Skeletal muscle satellite cell (primary cell): ENCODE data around the gene PTMS.
A peak's percentile ranks its signal among the peaks of the same experiment; 100 is the strongest.
"Not testable (repeated sequence)": the region's sequence is repeated elsewhere in the genome, so short reads cannot be mapped to it uniquely, and the experiment has no call there.

Source experiments
- H3K27me3 ChIP-seq: 2 replicates; pipeline ENCODE4 v1.7.0; 2013; ENCODE audit warnings: low read length; ENCODE audit not compliant: control insufficient read depth, insufficient read depth
- H3K36me3 ChIP-seq: 2 replicates; pipeline ENCODE4 v1.7.0; 2013; ENCODE audit warnings: mild to moderate bottlenecking, control low read depth, low read length; ENCODE audit not compliant: insufficient read depth
- H3K4me1 ChIP-seq: 2 replicates; pipeline ENCODE4 v1.7.0; 2013; ENCODE audit warnings: low read length; ENCODE audit not compliant: control insufficient read depth, insufficient read depth
- H3K4me2 ChIP-seq: 2 replicates; pipeline ENCODE4 v1.7.0; 2013; ENCODE audit warnings: mild to moderate bottlenecking, low read length
- H3K4me3 ChIP-seq: 2 replicates; pipeline ENCODE4 v1.7.0; 2013; ENCODE audit warnings: low read length
- H3K9ac ChIP-seq: 2 replicates; pipeline ENCODE4 v1.7.0; 2013; ENCODE audit warnings: mild to moderate bottlenecking, low read depth, low read length, moderate library complexity
- H3K9me3 ChIP-seq: replicated peaks from 2 replicates; pipeline ENCODE4 v1.7.0; 2013; ENCODE audit warnings: mild to moderate bottlenecking, control low read depth, low read length

The PTMS gene

GRCh38 chr12:6736754-6737153 lies 29.4 kb upstream of the PTMS start:
- H3K4me1 ChIP-seq = peaks cover 11% of the 10 kb centered on the region
- H3K27me3 ChIP-seq = no peaks in the 10 kb centered on the region

GRCh38 chr12:6742080-6742479 lies 24.1 kb upstream of the PTMS start:
- peaks cover 16% of the 10 kb centered on the region for H3K36me3 ChIP-seq
- not testable (repeated sequence) for H3K4me2 ChIP-seq, H3K9ac ChIP-seq, H3K4me3 ChIP-seq, H3K27me3 ChIP-seq, H3K9me3 ChIP-seq, H3K4me1 ChIP-seq

More at GRCh38 chr12:6736754-6737153, 29.4 kb upstream of the PTMS start:
- H3K4me2 ChIP-seq = no peak overlapping the region
- peaks cover 4% of the 10 kb centered on the region for H3K36me3 ChIP-seq
- H3K9ac ChIP-seq = no peak overlapping the region
- no peak overlapping the region for H3K4me3 ChIP-seq
- no peaks in the 10 kb centered on the region for H3K9me3 ChIP-seq

- Histone ChIP-seq H3K27me3 (no peaks in the 10 kb centered on the region), H3K4me2 (no peak overlapping the region), H3K9ac (no peak overlapping the region), H3K4me3 (no peak overlapping the region), H3K4me1 (no peaks in the 10 kb centered on the region), H3K36me3 (peaks cover 24% of the 10 kb centered on the region), H3K9me3 (no peaks in the 10 kb centered on the region)
Observed at GRCh38 chr12:6742834-6743233, 23.3 kb upstream of the PTMS start.

- not testable (repeated sequence) for H3K4me3 ChIP-seq, H3K9ac ChIP-seq, H3K27me3 ChIP-seq, H3K4me1 ChIP-seq, H3K4me2 ChIP-seq, H3K9me3 ChIP-seq
- peaks cover 28% of the 10 kb centered on the region for H3K36me3 ChIP-seq
Observed at GRCh38 chr12:6743300-6743699, 22.9 kb upstream of the PTMS start.

GRCh38 chr12:6745741-6746525 lies 20.2 kb upstream of the PTMS start:
- no peaks in the 10 kb centered on the region for H3K27me3 ChIP-seq
- no peak overlapping the region for H3K4me2 ChIP-seq
- peaks cover 52% of the 10 kb centered on the region for H3K36me3 ChIP-seq
- H3K9ac ChIP-seq = no peak overlapping the region
- no peak overlapping the region for H3K4me3 ChIP-seq
- H3K4me1 ChIP-seq = peaks cover 4% of the 10 kb centered on the region
- H3K9me3 ChIP-seq = no peaks in the 10 kb centered on the region

GRCh38 chr12:6747216-6747615 lies 18.9 kb upstream of the PTMS start:
- Histone ChIP-seq H3K9me3 (no peaks in the 10 kb centered on the region), H3K4me3 (no peak overlapping the region), H3K36me3 (peaks cover 64% of the 10 kb centered on the region), H3K4me2 (no peak overlapping the region), H3K4me1 (peaks cover 12% of the 10 kb centered on the region), H3K27me3 (no peaks in the 10 kb centered on the region), H3K9ac (no peak overlapping the region)

GRCh38 chr12:6748761-6749160 lies 17.4 kb upstream of the PTMS start:
- Histone ChIP-seq H3K27me3 (no peaks in the 10 kb centered on the region), H3K9me3 (no peaks in the 10 kb centered on the region), H3K36me3 (peaks cover 64% of the 10 kb centered on the region), H3K4me2 (no peak overlapping the region), H3K9ac (no peak overlapping the region), H3K4me3 (no peak overlapping the region), H3K4me1 (peaks cover 13% of the 10 kb centered on the region)

GRCh38 chr12:6750506-6750905 lies 15.7 kb upstream of the PTMS start:
- H3K27me3 ChIP-seq = no peaks in the 10 kb centered on the region
- no peak overlapping the region for H3K4me3 ChIP-seq
- H3K36me3 ChIP-seq = peaks cover 61% of the 10 kb centered on the region
- H3K9ac ChIP-seq = peak overlapping the region; percentile 14
- H3K4me1 ChIP-seq = peaks cover 15% of the 10 kb centered on the region
- no peak overlapping the region for H3K4me2 ChIP-seq
- no peaks in the 10 kb centered on the region for H3K9me3 ChIP-seq

- Histone ChIP-seq H3K36me3 (peaks cover 51% of the 10 kb centered on the region), H3K9me3 (no peaks in the 10 kb centered on the region), H3K4me3 (peak overlapping the region; percentile 96), H3K9ac (peak overlapping the region; percentile 95), H3K4me1 (peaks cover 15% of the 10 kb centered on the region), H3K27me3 (no peaks in the 10 kb centered on the region), H3K4me2 (peak overlapping the region; percentile 96)
Observed at GRCh38 chr12:6751767-6752166, 14.4 kb upstream of the PTMS start.

GRCh38 chr12:6752167-6752920 lies 13.8 kb upstream of the PTMS start:
- peaks cover 15% of the 10 kb centered on the region for H3K4me1 ChIP-seq
- H3K27me3 ChIP-seq = no peaks in the 10 kb centered on the region
- H3K9me3 ChIP-seq = no peaks in the 10 kb centered on the region
- peak overlapping the region; percentile 96 for H3K4me3 ChIP-seq
- peaks cover 45% of the 10 kb centered on the region for H3K36me3 ChIP-seq
- H3K4me2 ChIP-seq = peak overlapping the region; percentile 96
- H3K9ac ChIP-seq = peak overlapping the region; percentile 95

GRCh38 chr12:6752921-6753771 lies 13.0 kb upstream of the PTMS start, which contains the start of gene MLF2:
TSS of gene MLF2 (minus strand) at chr12:6753141. CDS start at chr12:6752334, 807 bp downstream.
- Histone ChIP-seq H3K27me3 (no peaks in the 10 kb centered on the region), H3K4me1 (peaks cover 15% of the 10 kb centered on the region), H3K4me3 (peak within 1 kb of the TSS; percentile 96), H3K4me2 (peak within 1 kb of the TSS; percentile 96), H3K9me3 (no peaks in the 10 kb centered on the region), H3K36me3 (peaks cover 37% of the 10 kb centered on the region), H3K9ac (peak within 1 kb of the TSS; percentile 95)
